NOMO-1 treated with dmso at 0.1 percent for 144 hours (cell line): ENCODE data around the gene CDC42SE2.
"Not testable (repeated sequence)": the region's sequence is repeated elsewhere in the genome, so short reads cannot be mapped to it uniquely, and the experiment has no call there.

Experiments used
- DNase-seq: peaks from one replicate; lab custom pipeline; 2025; ENCODE audit not compliant: unreplicated experiment; lab: John Stamatoyannopoulos, UW

Gene CDC42SE2

DNA sequence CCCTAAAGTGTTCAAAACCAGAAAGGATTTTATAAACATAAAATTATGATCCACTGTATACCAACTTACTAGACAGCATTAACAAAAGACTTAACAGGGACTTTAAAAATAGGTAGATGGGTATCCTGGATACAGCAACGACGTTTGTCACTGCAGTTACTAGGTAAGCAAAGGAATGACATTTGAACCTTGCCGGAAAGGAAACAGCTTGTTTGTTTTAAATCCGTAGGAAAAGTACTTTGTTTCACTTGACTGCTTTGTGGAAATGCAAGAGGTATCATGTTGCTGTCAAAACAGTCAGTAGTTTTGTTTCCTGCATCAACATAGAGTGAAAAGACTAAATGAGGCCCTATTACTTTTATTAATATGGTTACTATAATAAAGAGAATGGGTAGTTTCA lies 122.9 kb downstream of the CDC42SE2 start:
- no peak for DNase-seq

DNA sequence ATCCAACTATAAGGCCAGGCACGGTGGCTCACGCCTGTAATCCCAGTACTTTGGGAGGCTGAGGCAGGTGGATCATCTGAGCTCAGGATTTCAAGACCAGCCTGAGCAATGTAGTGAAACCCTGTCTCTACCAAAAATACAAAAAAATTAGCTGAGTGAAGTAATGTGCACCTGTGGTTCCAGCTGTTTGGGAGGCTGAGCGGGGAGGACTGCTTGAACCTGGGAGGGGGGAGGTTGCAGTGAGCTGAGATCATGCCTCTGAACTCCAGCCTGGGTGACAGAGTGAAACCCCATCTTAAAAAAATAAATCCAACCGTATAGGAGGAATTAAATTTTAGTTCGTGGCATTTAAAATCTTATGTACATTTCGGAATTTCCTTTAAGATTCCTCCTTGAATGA lies 123.4 kb downstream of the CDC42SE2 start:
- no peak for DNase-seq

DNA sequence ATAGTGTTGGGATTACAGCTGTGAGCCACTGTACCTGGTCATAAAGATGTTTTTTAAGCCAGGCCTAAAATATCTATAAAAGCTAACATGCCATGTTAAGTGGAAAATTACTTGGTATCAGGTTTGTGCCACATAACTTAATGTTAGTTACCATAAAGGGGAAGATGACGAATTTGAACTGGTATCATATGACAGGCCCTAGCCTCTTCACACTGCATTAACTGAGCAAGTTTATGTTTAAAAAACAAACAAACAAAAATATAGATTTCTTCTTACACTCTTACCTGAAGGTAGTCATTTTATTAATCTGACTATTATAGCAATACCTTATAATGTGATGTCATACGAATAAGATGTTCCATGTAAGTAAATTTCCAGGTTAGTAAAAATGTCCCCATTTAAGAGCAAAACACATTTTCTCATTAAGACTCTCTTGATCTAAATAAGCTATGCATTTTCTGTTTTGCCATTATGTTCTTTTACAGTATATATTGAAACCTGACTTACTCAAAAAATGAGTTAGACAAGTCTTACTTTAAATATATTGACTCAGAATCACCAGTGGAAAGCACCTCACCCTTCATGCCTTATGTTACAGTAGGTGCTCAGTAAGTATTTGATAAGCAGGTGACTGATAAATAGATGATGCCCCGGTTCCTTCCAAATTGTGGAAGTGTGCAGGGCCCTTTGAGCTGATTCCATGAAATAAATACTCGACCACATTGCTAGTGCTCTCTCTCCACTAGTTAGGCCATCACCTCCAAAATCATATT lies 125.4 kb downstream of the CDC42SE2 start:
- no peak for DNase-seq

DNA sequence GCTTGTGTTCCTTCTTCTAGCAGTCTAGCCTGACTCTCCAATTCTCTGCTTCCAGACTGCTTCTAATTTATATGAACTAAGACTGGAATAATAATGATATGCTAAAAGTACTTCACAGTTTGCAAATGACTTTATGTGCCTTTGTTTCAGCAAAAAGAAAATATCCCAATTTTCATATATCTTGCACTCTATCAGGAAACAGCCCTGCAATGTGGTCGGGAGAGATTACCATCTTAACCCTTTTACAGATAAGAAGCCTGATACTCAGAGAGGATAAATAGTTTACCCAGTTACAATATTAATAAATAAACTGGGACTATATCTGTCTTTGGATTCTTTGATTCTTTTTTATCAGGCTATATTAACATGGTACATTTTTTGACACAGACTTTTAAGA lies 126.0 kb downstream of the CDC42SE2 start:
- no peak for DNase-seq

DNA sequence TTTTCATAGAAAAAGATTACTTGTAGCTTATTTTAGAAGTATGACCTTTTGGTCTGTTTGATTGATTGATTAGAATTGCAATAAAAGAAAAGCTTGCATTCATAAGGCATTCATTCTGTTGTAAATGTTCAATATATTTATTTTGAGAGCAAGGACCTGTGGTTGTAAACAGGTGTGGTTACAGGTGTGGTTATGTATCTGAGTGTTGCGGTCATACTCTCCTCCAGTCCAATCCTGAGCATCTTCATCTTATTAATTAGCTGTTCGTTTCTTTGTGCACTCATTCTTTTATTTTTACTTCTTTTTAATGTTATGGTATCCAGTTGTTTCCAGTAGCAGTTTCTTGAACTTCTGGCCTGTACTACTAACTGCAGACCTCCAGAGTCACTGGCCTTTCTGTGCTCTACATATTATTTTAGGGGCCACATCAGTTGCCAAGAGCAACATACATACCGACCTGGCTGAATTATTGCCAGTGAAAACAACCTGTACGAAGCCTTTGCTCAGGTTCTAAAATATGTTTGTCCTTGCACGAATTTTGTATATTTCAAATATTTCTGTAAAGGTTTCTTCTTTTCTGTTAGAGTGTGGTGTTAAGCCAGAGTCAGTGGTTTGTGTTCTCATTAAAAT lies 128.7 kb downstream of the CDC42SE2 start:
- DNase-seq, result no peak

DNA sequence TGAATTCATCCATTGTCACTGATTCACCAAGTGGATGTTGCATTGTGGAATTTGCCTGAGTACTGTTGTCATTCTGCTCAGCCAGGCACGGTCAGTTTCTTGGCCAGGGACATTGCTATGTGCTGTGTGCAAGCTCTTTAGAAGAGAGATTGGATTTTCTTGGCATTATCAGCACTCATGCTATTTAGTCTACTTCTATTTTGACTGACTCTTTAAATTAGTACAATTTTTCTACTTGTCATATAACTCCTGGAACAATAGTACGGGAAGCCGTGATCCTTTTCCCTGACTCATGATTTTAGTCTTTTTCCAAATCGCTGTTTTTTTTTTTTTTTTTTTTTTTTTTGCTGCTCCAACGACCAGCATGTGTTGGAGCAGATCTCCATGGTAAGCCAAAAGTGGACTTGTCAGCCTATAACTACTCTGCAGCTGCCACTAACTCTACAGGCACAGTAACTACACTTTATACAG lies 129.7 kb downstream of the CDC42SE2 start:
- DNase-seq, result no peak

DNA sequence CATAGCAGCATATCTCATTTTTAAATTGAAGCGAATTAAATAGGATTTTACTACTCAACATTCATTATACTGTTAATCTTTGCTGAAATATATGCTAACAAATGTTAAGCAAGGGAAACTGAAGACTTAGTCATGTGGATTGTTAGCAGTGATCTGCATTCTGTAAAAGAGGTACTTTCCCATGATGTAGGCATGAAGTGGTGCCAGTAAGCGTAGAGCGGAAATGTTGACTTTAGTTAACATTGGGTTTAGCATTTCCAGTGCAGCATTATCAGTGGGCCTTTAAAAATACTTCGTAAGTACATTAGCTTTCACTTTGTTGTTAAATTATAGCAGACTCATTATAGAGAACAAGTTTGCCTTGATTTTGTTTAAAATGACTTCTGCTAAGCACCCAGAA lies 130.3 kb downstream of the CDC42SE2 start:
- no peak for DNase-seq

DNA sequence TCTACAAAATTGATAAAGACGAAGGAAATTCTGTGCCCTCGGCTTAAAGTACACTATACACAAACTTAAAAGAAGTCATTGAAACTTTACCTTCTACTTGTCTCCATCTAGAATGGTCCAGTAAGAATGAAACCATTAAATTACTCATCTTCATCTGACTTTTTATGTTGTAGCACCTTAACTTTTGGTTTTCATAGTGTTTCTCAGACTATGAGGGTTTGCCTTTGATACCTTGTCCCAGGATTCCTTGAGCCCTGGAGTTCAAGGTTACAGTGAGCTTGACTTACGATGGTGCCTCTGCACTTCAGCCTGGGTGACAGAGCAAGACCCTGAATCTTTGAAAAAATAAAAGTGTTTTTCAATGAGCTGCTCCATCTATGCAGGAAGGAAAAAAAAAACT lies 132.2 kb downstream of the CDC42SE2 start:
- DNase-seq, result no peak

DNA sequence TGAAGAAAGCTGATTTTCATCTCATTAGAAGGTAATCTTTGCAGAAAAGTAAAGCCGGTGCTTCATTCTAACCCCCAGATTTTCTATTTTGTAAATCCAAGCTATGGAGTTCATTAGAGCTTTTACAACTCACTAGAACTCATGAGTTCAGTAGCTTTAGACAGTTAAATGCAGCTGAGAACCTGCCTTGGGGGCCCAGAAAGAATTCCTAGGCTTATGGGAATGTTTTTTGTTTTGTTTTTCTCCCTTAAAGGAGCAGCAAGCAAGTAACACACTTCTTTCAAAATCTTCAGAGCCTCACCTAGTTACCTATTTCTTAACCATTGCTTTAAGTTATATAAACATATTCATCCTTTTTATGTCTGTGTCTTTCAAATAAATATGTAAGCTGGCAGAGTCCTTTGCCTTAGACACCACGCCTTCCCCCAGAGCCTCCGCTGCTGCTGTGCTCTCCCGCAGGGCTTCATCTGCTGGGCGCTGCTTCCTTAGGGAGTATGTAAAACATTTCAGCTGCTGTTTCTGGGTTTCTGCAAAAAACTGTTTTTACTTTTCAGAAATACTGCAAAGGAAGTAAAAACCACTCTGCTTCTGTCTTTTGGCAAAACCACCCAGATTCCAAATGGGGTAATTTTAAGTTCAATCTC lies 132.9 kb downstream of the CDC42SE2 start:
- DNase-seq, result no peak

DNA sequence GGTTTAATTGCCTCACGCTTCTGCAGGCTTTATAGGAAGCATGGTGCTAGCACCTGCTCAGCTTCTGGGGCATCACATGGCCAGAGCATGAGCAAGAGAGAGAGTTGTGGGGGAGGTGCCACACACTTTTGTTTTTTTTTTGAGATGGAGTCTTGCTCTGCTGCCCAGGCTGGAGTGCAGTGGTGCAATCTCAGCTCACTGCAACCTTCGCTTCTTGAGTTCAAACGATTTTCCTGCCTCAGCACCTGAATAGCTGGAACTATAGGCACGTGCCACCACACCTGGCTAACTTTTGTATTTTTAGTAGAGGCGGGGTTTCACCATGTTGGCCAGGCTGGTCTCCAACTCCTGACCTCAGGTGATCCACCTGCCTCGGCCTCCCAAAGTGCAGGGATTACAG lies 135.2 kb downstream of the CDC42SE2 start:
- DNase-seq, result not testable (repeated sequence)

DNA sequence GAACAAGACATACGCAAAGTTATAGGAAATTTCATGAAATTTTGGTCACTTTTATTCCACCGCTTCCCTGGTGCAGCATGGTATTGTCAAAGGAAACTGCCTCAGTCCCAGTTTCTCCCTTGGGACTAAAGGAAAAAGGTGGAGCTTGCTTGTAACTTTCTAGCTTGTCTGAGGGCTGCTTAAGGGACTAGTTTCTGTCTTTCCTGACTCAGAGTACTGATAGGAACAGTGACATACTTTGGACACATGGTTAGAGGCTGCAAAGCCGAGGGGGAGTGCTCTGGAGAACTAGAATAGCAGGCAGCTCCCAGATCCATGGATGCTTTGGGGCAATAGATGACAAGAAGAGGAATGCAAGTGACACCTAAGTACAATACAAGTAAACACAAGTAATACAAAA lies 136.7 kb downstream of the CDC42SE2 start:
- no peak for DNase-seq

DNA sequence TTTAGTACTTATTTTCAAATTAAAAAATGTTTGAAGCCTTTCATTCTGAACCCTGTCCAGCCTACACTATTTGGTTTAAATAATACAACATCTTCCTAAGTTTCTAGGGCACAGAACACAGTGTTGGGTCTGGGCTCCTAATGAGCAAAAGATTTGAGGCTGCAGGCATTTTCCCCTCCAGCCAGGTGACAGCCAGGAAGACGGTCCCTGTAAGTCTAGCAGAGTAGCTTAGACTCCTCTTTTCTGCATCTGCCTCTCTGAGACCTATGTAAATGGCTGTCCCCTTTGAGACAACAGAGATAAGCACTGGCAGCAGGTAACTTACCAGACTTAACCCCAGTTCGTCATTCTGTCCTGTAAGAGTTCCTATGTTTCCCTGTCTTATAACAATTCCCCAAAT lies 141.8 kb downstream of the CDC42SE2 start:
- no peak for DNase-seq

DNA sequence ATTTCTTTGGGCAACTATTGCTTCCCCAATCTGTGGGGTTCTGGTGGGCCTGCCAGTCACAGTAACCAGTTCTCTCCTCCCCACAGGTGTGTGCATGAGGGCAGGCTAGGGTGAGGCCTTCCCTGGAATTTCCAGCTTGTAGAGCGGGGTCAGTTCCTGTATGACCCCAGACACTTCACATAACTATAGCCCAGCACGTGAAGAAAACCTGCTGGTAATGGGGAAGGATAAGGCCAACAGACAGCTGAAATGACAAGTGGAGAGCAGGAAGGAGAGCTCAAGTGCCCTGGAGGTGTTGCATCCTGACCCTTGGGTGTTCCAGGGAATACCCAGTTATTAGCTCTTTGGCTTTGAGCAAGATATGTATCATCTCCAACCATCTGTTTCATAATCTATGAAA lies 142.2 kb downstream of the CDC42SE2 start:
- no peak for DNase-seq

DNA sequence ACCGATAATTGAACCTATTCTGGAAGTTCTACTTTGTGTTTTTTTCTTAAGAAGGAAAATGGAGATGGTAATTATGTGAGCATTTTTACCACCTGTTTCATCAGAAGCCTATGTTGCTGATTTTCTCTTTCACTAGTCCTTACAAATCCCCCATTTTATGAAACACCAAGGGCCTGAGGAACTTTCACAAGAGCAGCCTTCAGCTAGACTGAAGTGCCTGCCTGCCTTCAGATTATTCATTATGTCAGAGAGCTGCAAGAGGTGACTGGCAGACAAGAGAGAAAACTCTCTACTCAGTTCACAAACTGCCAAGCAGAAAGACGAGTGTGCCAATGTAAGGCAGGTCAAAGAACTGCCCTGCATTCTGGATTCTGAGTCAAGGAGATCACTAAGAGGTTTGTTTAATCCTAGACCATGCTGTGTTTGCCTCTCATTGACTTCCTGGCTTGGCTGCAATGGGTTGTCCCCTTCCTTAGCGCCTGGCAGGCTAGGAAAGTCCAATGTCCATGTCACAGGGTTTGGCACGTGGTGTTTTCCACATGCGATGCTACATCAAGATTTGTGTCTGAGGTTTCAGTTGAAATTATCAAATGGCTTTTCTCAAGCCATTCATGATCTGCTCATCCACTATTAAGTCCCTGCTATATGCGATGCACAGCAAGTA lies 143.3 kb downstream of the CDC42SE2 start:
- DNase-seq, result no peak

DNA sequence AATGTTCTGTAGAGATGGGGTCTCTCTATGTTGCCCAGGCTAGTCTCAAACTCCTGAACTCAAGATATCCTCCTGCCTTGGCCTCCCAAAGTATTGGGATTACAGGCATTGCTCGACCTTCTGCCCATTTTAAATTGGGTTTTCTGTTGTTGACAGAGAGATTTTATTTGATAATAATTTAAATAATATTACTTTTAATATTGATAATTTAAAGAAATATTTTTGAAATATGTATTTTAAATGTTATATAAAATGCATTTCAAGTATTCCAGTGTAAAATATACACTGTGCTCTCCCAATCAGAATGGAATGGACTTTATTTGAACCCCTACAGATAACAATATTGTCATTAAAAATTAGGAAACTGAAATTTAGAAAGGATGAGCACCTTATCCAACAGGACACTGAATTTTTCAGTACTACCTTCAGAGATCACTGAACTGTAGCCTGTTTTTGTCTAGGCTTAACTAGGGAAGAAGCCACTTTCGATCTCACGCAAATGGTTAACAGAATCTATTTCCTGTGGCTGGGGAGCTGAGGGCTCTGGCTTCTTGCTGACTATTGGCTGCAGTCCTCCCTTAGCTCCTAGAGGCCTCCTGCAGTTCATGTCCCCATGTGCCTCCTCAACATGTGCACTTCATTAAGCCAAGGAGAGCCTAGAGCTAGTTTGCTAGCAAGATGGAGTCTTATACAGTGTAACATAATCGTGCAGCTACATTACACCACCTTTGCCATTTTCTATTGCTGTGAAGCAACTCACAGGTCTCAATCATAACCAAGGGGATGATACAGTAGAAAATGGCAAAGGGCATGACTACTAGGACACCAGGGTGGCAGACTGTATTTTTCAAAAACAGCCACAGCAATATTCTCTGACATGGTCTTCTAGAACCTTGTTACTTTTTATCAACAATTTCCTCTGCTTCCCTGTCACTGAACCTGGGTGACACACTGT lies 150.0 kb downstream of the CDC42SE2 start:
- DNase-seq, result no peak

DNA sequence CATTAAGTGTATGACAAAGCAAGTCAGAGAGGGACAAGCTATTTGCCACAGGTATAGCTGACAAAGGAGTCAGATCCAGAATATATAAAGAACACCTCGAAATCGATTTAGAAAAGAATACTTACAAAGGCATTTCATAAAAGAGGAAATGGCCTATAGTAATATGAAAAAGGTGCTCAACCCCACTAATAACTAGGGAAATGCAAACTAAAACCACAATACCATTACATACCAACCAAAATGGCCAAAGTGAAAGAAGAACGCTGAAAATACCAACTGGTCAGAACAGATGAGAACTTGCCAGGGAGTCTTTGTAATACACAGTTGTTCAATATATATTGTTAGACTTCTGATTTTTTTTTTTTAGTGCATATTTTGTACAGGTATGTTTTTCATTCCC lies 152.9 kb downstream of the CDC42SE2 start:
- no peak for DNase-seq

DNA sequence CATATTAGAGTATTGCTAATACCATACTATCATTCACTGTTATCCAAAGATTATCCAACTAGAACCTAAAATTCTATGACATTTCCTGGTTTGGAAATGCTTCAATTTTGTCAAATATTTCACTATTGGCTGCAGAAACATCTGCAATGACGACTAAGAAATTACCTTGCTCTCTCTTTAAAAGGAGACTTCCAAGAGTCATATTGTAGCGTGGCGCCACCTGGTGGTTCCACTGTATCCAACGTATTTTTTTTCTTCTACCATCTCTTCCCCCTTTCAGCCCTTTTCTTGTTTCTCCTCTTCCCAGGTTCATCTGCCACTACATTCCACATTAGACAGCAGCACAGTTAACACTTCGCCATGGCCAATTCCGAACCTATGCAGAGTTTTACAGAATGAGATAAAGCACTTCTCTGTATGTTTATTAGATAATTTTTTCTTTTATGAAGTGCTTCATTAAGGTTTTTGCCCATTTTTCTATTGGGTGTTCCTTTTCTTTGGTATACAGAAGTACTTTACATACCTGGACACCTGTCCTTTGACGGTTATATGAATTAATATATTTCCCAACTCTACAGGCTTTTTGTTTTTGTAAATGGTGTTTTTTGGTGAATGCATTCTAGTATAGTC lies 153.5 kb downstream of the CDC42SE2 start:
- peak; percentile 7 for DNase-seq

DNA sequence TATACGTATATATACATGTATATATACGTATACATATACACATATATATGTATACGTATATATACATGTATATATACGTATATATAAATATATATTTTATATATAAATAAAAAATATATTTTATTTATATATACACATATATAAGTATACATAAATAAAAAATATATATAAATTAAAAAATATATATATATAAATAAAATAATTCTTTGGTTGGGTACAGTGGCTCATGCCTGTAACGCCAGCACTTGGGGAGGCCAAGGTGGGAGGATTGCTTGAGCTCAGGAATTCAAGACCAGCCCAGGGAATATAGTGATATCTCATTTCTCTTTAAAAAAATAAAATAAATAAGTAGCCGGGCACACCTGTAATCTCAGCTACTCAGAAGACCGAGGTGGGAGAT lies 155.0 kb downstream of the CDC42SE2 start:
- no peak for DNase-seq

DNA sequence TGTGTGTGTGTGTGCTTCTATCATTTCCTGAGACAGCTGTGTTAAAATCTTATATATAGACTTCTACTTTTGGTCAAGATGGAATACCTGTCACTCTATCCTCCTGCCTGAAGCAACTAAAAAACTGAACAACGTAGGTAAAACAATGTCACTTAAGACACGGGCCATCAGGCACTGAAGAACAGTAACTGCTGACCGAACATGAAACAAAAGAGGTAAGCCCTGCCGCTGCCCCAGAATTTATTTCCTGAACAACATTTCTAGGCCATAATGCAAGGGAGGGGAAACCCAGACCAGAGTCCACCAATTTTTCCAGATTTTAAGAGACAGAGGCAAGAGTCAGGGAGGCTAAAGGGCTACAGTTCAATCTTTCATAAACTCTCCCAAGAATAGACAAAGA lies 156.0 kb downstream of the CDC42SE2 start:
- DNase-seq, result no peak

DNA sequence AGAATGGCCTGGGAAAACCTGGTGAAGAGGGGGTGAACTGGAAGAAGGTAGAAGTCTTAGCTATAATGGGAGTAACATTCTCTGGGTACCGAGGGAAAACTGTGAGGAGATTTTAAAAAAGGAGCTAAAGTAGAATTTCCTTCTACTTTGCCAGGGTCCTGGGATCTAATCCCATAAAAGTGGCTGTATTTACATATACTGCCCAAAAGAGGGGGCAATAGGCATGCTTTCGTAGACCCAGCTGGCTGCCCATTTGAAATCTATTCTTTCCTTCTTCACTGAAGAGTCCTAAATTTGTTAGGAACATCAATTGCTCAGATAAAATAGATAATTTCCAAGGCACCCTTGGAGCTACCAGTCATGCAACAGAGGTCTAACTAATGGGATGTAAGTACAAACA lies 159.2 kb downstream of the CDC42SE2 start:
- no peak for DNase-seq
